ENCODE results near the gene MAPK4.
"Not testable (repeated sequence)": the region's sequence is repeated elsewhere in the genome, so short reads cannot be mapped to it uniquely, and the experiment has no call there.

MAPK4 gene

GRCh38 chr18:50558948-50559751 lies 737 bp upstream of the MAPK4 start:
- no peak overlapping the region for H2AFZ ChIP-seq (ENCODE audit: low read length)
- no peaks in the 10 kb centered on the region for H3K36me3 ChIP-seq (ENCODE audit: insufficient read depth, low read length)
- H3K4me2 ChIP-seq (ENCODE audit: low read length): no peak overlapping the region
- H3K27me3 ChIP-seq (ENCODE audit: insufficient read depth, low read length): no peaks in the 10 kb centered on the region
- no peak overlapping the region for H3K4me3 ChIP-seq (ENCODE audit: low read depth, low read length, poor library complexity, severe bottlenecking)
- no peak overlapping the region for H3K27ac ChIP-seq (ENCODE audit: low read depth, low read length, poor library complexity, severe bottlenecking)
- H3K9me2 ChIP-seq (ENCODE audit: low read depth, low read length): no peaks in the 10 kb centered on the region
- H3F3A ChIP-seq (ENCODE audit: insufficient read depth, low read length): no peaks in the 10 kb centered on the region
- no peaks in the 10 kb centered on the region for H3K4me1 ChIP-seq (ENCODE audit: insufficient read depth, low read length, severe bottlenecking)
- TF ChIP-seq EZH2 (IDR thresholded peaks at IDR 0.05; ENCODE audit: borderline replicate concordance, low read length) (no peak), CTCF (IDR thresholded peaks at IDR 0.05; ENCODE audit: low read length) (no peak)
- no peaks in the 10 kb centered on the region for H3K79me2 ChIP-seq (ENCODE audit: insufficient read depth, low read length)
- H3K9ac ChIP-seq (ENCODE audit: low read length): no peak overlapping the region
- no peaks in the 10 kb centered on the region for H3K9me3 ChIP-seq (ENCODE audit: low read length)
- H4K20me1 ChIP-seq (ENCODE audit: insufficient read depth, low read length): no peaks in the 10 kb centered on the region

DNA sequence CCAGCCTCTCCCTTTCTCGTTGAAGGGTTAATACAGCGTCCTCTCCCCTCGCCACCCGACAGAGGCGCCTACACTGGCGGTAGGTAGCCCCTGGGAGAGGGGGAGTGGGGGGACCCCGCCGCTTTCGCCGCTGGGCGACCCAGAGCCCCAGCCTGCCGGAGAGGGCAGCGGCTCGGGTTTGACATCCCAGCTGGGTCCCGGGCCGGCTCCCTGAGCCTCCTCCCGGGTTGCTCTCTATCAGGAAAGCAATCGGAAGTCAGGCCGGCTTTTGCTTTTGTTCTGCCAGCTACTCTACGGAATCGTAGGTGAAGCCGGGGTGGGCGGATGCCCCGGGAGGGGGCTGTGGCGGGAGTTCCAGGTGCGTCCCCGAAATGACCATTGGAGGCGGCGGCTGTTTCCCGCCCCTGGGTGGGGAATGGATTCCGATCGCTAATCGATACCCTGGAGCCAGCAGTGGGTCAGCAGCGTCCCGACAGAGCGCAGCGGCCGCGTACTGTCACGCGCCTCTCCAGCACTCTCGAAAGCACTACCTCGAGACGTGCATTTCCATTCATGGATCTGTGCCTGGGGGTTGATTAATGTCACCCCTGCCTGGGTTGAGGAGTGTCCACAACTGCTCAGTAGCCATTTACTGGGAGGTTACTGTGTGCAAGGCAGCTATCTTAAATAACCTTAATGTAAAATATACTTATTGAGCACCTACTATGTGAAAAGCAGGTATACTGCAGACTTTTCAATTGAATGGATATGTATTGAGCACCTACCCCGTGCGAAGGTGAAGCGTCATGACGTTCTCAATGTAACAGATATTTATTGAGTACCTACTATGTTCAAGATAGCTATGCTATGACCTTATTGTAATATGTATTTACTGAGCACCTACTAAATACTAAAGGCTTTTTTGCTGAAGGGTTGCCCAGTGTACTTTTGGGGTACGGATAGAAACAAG lies 1.1 kb downstream of the MAPK4 start:
- Histone ChIP-seq H3K79me2 (ENCODE audit: insufficient read depth, low read length) (no peaks in the 10 kb centered on the region), H3K9me3 (ENCODE audit: low read length) (no peaks in the 10 kb centered on the region), H3K4me1 (ENCODE audit: insufficient read depth, low read length, severe bottlenecking) (no peaks in the 10 kb centered on the region), H4K20me1 (ENCODE audit: insufficient read depth, low read length) (no peaks in the 10 kb centered on the region), H2AFZ (ENCODE audit: low read length) (no peak overlapping the region), H3K4me3 (ENCODE audit: low read depth, low read length, poor library complexity, severe bottlenecking) (no peak overlapping the region), H3K27ac (ENCODE audit: low read depth, low read length, poor library complexity, severe bottlenecking) (no peak overlapping the region), H3K9me2 (ENCODE audit: low read depth, low read length) (no peaks in the 10 kb centered on the region), H3K4me2 (ENCODE audit: low read length) (no peak overlapping the region), H3K27me3 (ENCODE audit: insufficient read depth, low read length) (no peaks in the 10 kb centered on the region), H3K36me3 (ENCODE audit: insufficient read depth, low read length) (no peaks in the 10 kb centered on the region), H3F3A (ENCODE audit: insufficient read depth, low read length) (no peaks in the 10 kb centered on the region), H3K9ac (ENCODE audit: low read length) (no peak overlapping the region)
- TF ChIP-seq CTCF (IDR thresholded peaks at IDR 0.05; ENCODE audit: low read length): no peak
- TF ChIP-seq EZH2 (IDR thresholded peaks at IDR 0.05; ENCODE audit: borderline replicate concordance, low read length): no peak

GRCh38 chr18:50562258-50562657 lies 2.4 kb downstream of the MAPK4 start:
- not testable (repeated sequence) for H3K4me2 ChIP-seq (ENCODE audit: low read length); H4K20me1 ChIP-seq (ENCODE audit: insufficient read depth, low read length); H3K4me3 ChIP-seq (ENCODE audit: low read depth, low read length, poor library complexity, severe bottlenecking); H2AFZ ChIP-seq (ENCODE audit: low read length); H3K4me1 ChIP-seq (ENCODE audit: insufficient read depth, low read length, severe bottlenecking); H3K79me2 ChIP-seq (ENCODE audit: insufficient read depth, low read length); H3F3A ChIP-seq (ENCODE audit: insufficient read depth, low read length); H3K9me2 ChIP-seq (ENCODE audit: low read depth, low read length); H3K9me3 ChIP-seq (ENCODE audit: low read length); H3K27ac ChIP-seq (ENCODE audit: low read depth, low read length, poor library complexity, severe bottlenecking); H3K36me3 ChIP-seq (ENCODE audit: insufficient read depth, low read length); H3K27me3 ChIP-seq (ENCODE audit: insufficient read depth, low read length); H3K9ac ChIP-seq (ENCODE audit: low read length)
